ENCODE results near the gene ZBTB38. TPM values are rescaled to one million over a fixed set of nuclear protein-coding genes. Genes with fewer than 3 reads are reported as not detected.

Gene ZBTB38
- total RNA-seq, 4 donors from 2014 or later = 160 to 415 (median 232) TPM

DNA sequence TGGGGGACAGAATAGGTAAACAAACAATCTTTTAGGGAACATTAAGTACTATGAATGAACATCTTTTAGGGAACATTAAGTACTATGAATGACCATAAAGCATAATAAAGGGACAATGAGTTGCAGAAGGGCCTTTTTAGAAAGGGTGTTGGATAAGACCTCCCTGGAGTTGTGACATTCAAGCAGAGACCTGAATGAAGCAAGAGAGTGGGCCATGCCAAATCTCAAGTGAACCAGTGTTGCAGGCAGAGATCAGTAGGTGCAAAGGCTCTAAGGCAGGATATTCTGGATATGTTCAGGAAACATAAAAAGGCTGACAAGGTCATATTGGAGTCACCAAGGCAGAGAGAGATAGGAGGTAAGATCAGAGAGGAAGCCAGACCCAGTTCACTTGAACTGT lies 29.4 kb upstream of the ZBTB38 start:
- no peak overlapping the region for H3K27ac ChIP-seq

GRCh38 chr3:141341536-141341935 lies 26.8 kb upstream of the ZBTB38 start:
- H3K27me3 ChIP-seq = no peaks in the 10 kb centered on the region
- ATAC-seq (no peak), DNase-seq (no peak)
- intact Hi-C loops (cut with DNase I; ENCODE audit: low total_unique reads) (no loop called here), in situ Hi-C loops (cut with MboI; ENCODE audit: low sequenced_read_pairs in 4 of 4) (no loop called here)
- H3K36me3 ChIP-seq = no peaks in the 10 kb centered on the region
- TF ChIP-seq POLR2A (IDR thresholded peaks at IDR 0.05) (no peak), CTCF (IDR thresholded peaks at IDR 0.05 in 4 of 5, conservative IDR thresholded peaks at IDR 0.05 in 1 of 5) (no peak)
- no peak overlapping the region for H3K27ac ChIP-seq
- H3K4me1 ChIP-seq = no peaks in the 10 kb centered on the region
- H3K9me3 ChIP-seq = no peaks in the 10 kb centered on the region
- H3K4me3 ChIP-seq = no peak overlapping the region

More for the DNA sequence above, 29.4 kb upstream of the ZBTB38 start:
- intact Hi-C loops (cut with DNase I; ENCODE audit: low total_unique reads) (no loop called here), in situ Hi-C loops (cut with MboI; ENCODE audit: low sequenced_read_pairs in 4 of 4) (no loop called here)
- no peak for ATAC-seq
- DNase-seq = no peak
- Histone ChIP-seq H3K4me1 (no peaks in the 10 kb centered on the region), H3K9me3 (no peaks in the 10 kb centered on the region), H3K36me3 (no peaks in the 10 kb centered on the region), H3K27me3 (no peaks in the 10 kb centered on the region), H3K4me3 (no peak overlapping the region)
- TF ChIP-seq CTCF (IDR thresholded peaks at IDR 0.05 in 4 of 5, conservative IDR thresholded peaks at IDR 0.05 in 1 of 5) = no peak
- no peak for TF ChIP-seq POLR2A (IDR thresholded peaks at IDR 0.05)

DNA sequence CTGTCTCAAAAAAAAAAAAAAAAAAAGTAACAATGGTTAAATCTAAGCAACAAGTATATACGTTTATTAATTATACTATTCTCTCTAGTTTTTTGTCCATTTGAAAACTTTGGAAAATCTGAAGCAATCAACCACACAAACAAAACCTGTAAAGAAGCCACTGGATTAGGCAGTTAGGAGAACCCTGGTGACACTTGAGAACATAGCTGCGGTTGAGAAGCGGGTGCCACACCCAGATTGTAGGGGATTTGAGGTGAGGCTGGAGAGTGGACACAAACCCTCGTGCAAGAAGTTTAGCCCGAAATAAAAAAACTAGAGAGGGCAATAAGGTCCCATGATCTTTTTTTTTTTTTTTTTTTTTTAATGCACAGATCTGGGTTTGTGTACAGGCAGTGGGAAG lies 25.9 kb upstream of the ZBTB38 start:
- ATAC-seq = no peak
- TF ChIP-seq POLR2A (IDR thresholded peaks at IDR 0.05) = no peak
- no peak for TF ChIP-seq CTCF (IDR thresholded peaks at IDR 0.05 in 4 of 5, conservative IDR thresholded peaks at IDR 0.05 in 1 of 5)
- intact Hi-C loops (cut with DNase I; ENCODE audit: low total_unique reads) = no loop called here
- Histone ChIP-seq H3K27me3 (no peaks in the 10 kb centered on the region), H3K4me3 (no peak overlapping the region), H3K4me1 (no peaks in the 10 kb centered on the region), H3K36me3 (no peaks in the 10 kb centered on the region), H3K9me3 (no peaks in the 10 kb centered on the region), H3K27ac (no peak overlapping the region)
- DNase-seq = no peak
- in situ Hi-C loops (cut with MboI; ENCODE audit: low sequenced_read_pairs in 4 of 4) = no loop called here

GRCh38 chr3:141343077-141343476 lies 25.2 kb upstream of the ZBTB38 start:
- Histone ChIP-seq H3K36me3 (no peaks in the 10 kb centered on the region), H3K27ac (no peak overlapping the region), H3K9me3 (no peaks in the 10 kb centered on the region), H3K27me3 (no peaks in the 10 kb centered on the region), H3K4me1 (no peaks in the 10 kb centered on the region), H3K4me3 (no peak overlapping the region)
- in situ Hi-C loops (cut with MboI; ENCODE audit: low sequenced_read_pairs in 4 of 4) (no loop called here), intact Hi-C loops (cut with DNase I; ENCODE audit: low total_unique reads) (no loop called here)
- TF ChIP-seq POLR2A (IDR thresholded peaks at IDR 0.05) (no peak), CTCF (IDR thresholded peaks at IDR 0.05 in 4 of 5, conservative IDR thresholded peaks at IDR 0.05 in 1 of 5) (no peak)
- no peak for ATAC-seq
- DNase-seq = no peak

DNA sequence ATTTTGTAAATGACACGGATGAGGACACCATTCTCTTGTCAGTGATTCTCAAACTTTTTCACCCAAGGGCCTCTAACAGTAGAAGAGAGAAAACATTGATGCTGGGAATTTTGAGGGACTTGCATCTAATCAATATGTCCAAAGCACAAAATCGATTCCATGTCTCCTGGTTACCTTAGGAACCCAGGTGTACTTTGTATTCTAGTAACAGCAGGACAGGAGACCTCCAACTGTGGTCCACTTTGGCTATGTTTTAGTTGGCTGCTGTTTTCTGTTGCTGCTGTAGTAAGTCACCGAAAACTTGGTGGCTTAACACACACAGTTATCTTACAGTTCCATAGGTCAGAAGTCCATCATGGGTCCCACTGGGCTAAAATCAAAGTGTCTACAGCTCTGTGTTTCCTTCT lies 24.4 kb upstream of the ZBTB38 start:
- Histone ChIP-seq H3K36me3 (no peaks in the 10 kb centered on the region), H3K9me3 (no peaks in the 10 kb centered on the region), H3K27ac (no peak overlapping the region), H3K27me3 (no peaks in the 10 kb centered on the region), H3K4me3 (no peak overlapping the region), H3K4me1 (no peaks in the 10 kb centered on the region)
- TF ChIP-seq POLR2A (IDR thresholded peaks at IDR 0.05) (no peak), CTCF (IDR thresholded peaks at IDR 0.05 in 4 of 5, conservative IDR thresholded peaks at IDR 0.05 in 1 of 5) (no peak)
- ATAC-seq (no peak), DNase-seq (no peak)
- in situ Hi-C loops (cut with MboI; ENCODE audit: low sequenced_read_pairs in 4 of 4) = no loop called here
- intact Hi-C loops (cut with DNase I; ENCODE audit: low total_unique reads) = no loop called here
